Glutamatergic neuron (in vitro differentiated cells): Measurements from ENCODE around the gene SULT1A1. TPM values are rescaled to one million over a fixed set of nuclear protein-coding genes. Genes with fewer than 3 reads are reported as not detected.

ENCODE experiments used
- DNase-seq: peaks from one replicate; pipeline ENCODE4 v3.0.0; 2022
- H3K27ac Mint-ChIP-seq: one replicate; pipeline ENCODE4 v1.8.0; 2020; ENCODE audit warnings: mild to moderate bottlenecking, mixed read lengths, inconsistent platforms; ENCODE audit not compliant: unreplicated experiment
- H3K27me3 Mint-ChIP-seq: one replicate; pipeline ENCODE4 v1.8.0; 2020; ENCODE audit warnings: mild to moderate bottlenecking, moderate library complexity, mixed read lengths, inconsistent platforms; ENCODE audit not compliant: unreplicated experiment
- H3K36me3 Mint-ChIP-seq: one replicate; pipeline ENCODE4 v1.8.0; 2020; ENCODE audit warnings: mild to moderate bottlenecking, mixed read lengths, inconsistent platforms; ENCODE audit not compliant: unreplicated experiment
- H3K4me1 Mint-ChIP-seq: one replicate; pipeline ENCODE4 v1.8.0; 2020; ENCODE audit warnings: mild to moderate bottlenecking, low read depth, mixed read lengths, inconsistent platforms; ENCODE audit not compliant: unreplicated experiment
- H3K4me3 Mint-ChIP-seq: one replicate; pipeline ENCODE4 v1.8.0; 2020; ENCODE audit warnings: mild to moderate bottlenecking, mixed read lengths, inconsistent platforms; ENCODE audit not compliant: unreplicated experiment
- H3K9me3 Mint-ChIP-seq: one replicate; pipeline ENCODE4 v1.8.0; 2020; ENCODE audit warnings: mild to moderate bottlenecking, moderate library complexity, mixed read lengths, inconsistent platforms; ENCODE audit not compliant: unreplicated experiment
- CTCF ChIP-seq: fragments of 200-600 bp; sonication (generic); IDR thresholded peaks from one replicate; pipeline ENCODE4 v1.5.0; 2021; ENCODE audit not compliant: partially characterized antibody, unreplicated experiment
- total RNA-seq: library from RNA; stranded (reverse); fragmentation: NEBNext Ultra II Directional; extraction: Animal tissue kit (Norgen Biotek cat#: 25700); gene quantifications from one replicate; pipeline ENCODE4 v1.2.1, GENCODE V29; 2021; ENCODE audit not compliant: unreplicated experiment

The SULT1A1 gene
- total RNA-seq, 1 donor from 2014 or later: 0.54 TPM

- Mint-ChIP-seq H3K9me3 (peaks cover 1% of the 10 kb centered on the region), H3K4me1 (no peaks in the 10 kb centered on the region), H3K27ac (no peak overlapping the region), H3K36me3 (peaks cover 9% of the 10 kb centered on the region), H3K4me3 (no peak overlapping the region), H3K27me3 (peaks cover 3% of the 10 kb centered on the region)
- TF ChIP-seq CTCF: no peak
- no peak for DNase-seq
Observed at GRCh38 chr16:28561557-28562187, 48.2 kb downstream of the SULT1A1 start.

GRCh38 chr16:28558456-28558855 is 51.4 kb downstream of the SULT1A1 start:
- H3K9me3 Mint-ChIP-seq: no peaks in the 10 kb centered on the region
- peaks cover 3% of the 10 kb centered on the region for H3K27me3 Mint-ChIP-seq
- H3K36me3 Mint-ChIP-seq: peaks cover 5% of the 10 kb centered on the region
- H3K4me3 Mint-ChIP-seq: no peak overlapping the region
- H3K27ac Mint-ChIP-seq: no peak overlapping the region
- no peak for DNase-seq
- TF ChIP-seq CTCF: no peak
- no peaks in the 10 kb centered on the region for H3K4me1 Mint-ChIP-seq

GRCh38 chr16:28556914-28557320 is 52.9 kb downstream of the SULT1A1 start:
- no peaks in the 10 kb centered on the region for H3K27me3 Mint-ChIP-seq
- no peak overlapping the region for H3K4me3 Mint-ChIP-seq
- no peak for TF ChIP-seq CTCF
- DNase-seq: no peak
- no peaks in the 10 kb centered on the region for H3K9me3 Mint-ChIP-seq
- H3K36me3 Mint-ChIP-seq: peaks cover 5% of the 10 kb centered on the region
- no peaks in the 10 kb centered on the region for H3K4me1 Mint-ChIP-seq
- no peak overlapping the region for H3K27ac Mint-ChIP-seq

- no peak for TF ChIP-seq CTCF
- H3K4me3 Mint-ChIP-seq: no peak overlapping the region
- H3K4me1 Mint-ChIP-seq: no peaks in the 10 kb centered on the region
- H3K36me3 Mint-ChIP-seq: peaks cover 5% of the 10 kb centered on the region
- peaks cover 1% of the 10 kb centered on the region for H3K27me3 Mint-ChIP-seq
- H3K9me3 Mint-ChIP-seq: peaks cover 1% of the 10 kb centered on the region
- no peak overlapping the region for H3K27ac Mint-ChIP-seq
- DNase-seq: no peak
Observed at GRCh38 chr16:28555561-28555960, 54.3 kb downstream of the SULT1A1 start.

Other genes with a start within 250 kb of the SULT1A1 start
- 3.1 TPM for gene NPIPB6, start 246.5 kb downstream of the SULT1A1 start, total RNA-seq
- 57.8 TPM for gene EIF3CL, start 206.2 kb downstream of the SULT1A1 start, total RNA-seq
- not detected for gene NPIPB7, start 137.7 kb downstream of the SULT1A1 start, total RNA-seq
- 29.4 TPM for gene CLN3, start 118.0 kb downstream of the SULT1A1 start, total RNA-seq
- not detected for gene APOBR, start 115.4 kb downstream of the SULT1A1 start, total RNA-seq
- gene IL27, start 103.2 kb downstream of the SULT1A1 start, total RNA-seq: not detected
- not detected for gene NUPR1, start 71.1 kb downstream of the SULT1A1 start, total RNA-seq
- gene SGF29, start 56.1 kb downstream of the SULT1A1 start, total RNA-seq: 29.2 TPM
- not detected for gene SULT1A2, start 13.0 kb downstream of the SULT1A1 start, total RNA-seq
- gene NPIPB8, start 28.0 kb upstream of the SULT1A1 start, total RNA-seq: not detected
- 832 TPM for gene EIF3C, start 101.4 kb upstream of the SULT1A1 start, total RNA-seq
- 3.0 TPM for gene NPIPB9, start 141.7 kb upstream of the SULT1A1 start, total RNA-seq
- 261 TPM for gene ATXN2L, start 213.0 kb upstream of the SULT1A1 start, total RNA-seq
- gene TUFM, start 236.3 kb upstream of the SULT1A1 start, total RNA-seq: 143 TPM